GM19328 (cell line): ENCODE measurements around the gene MED8.
"Not testable (repeated sequence)": the region's sequence is repeated elsewhere in the genome, so short reads cannot be mapped to it uniquely, and the experiment has no call there.

Experiments used
- ATAC-seq: cut with Tn5 transposase; IDR thresholded peaks from one replicate; pipeline ENCODE4 v1.9.1; 2021; ENCODE audit warnings: mild to moderate bottlenecking, moderate library complexity; ENCODE audit not compliant: unreplicated experiment

Gene MED8

DNA sequence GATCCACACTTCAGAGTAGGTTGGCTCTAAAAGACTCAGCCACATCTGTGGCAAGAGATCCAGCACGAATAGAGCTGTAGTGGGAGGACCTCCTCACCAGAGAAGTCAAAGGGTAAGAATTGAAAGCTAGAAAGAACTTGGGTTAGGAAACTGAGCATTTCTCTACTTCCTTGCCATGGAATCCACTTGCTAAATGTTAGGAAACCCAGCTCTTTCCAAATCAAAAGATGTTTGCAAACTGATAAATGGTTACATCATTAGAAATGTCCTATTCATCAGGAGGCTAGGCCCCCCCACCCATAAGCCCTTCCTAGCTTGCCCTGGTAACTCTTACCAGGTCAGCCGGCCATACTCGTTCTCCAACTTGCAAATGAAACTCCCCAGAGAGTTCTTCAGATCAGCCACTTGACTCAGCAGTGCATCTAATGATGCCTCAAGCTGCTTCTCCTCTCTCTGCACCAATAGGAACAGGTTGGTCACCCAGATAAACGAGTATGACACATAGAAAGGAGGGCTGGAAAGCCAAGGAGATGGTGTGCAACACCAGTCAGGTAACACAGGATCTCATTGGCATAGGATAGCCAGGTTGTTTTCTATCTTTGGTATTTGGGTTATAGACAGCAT lies 1.5 kb downstream of the MED8 start:
- ATAC-seq, result no peak

DNA sequence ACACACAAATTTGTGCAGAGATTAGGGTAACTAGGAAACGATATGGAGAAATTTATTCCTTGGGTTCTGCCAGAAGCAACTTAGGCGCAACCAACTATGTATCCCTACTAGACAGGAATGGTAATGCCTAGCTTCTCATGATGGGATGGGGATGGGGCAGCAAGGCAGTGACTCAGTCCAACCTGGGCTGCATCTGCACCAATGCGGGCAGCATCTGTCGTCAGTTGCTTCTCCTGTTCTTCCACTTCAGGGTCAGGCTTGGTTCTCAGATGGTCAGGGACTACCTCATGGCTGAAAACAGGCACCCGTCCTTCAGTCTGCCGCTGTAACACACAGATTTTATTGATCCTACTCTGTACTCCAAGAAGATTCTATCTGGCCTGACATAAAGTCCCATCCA lies 2.9 kb downstream of the MED8 start:
- no peak for ATAC-seq

GRCh38 chr1:43383449-43383848 lies 6.2 kb downstream of the MED8 start:
- ATAC-seq, result no peak

GRCh38 chr1:43382027-43382779 lies 7.4 kb downstream of the MED8 start:
- ATAC-seq, result no peak

DNA sequence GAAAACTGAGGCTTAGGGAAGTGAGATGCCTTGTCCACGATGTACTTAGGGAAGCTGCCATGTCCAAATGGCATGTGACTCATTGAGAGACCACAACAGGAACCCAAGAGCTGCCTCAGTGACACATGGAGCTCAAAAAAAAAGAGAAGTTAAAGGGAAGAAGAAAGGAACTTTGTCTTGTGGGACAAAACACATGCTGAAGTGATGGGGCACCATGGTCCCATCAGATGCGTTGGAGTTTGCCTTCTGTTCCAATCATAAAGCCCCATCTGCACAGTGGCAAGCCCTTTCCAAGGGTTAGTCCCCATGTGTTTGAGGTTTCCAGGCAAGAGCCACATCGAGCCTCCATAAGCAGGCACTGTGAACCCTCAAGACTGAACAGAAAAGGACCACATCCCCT lies 8.0 kb downstream of the MED8 start:
- ATAC-seq, result no peak

DNA sequence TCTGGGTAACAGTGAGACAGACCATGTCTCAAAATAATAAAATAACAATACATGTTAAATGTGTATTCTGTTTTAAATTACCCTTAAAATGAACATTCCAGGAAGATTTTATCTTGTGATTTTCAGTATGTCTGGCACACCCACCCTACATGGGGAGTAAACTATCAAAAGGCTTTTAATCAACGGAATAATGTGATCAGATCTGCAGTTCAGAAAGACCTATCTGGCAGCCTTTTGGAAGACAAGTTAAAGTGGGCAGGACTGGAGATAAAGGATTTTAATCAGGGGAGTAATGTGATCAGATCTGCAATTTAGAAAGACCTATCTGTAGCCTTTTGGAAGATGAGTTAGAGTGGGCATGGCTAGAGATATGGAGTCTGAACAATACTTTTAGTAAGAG lies 10.1 kb downstream of the MED8 start:
- ATAC-seq, result no peak

- no peak for ATAC-seq
These were observed 11.8 kb downstream of the MED8 start for GRCh38 chr1:43377831-43378230.

GRCh38 chr1:43376723-43377235 lies 12.8 kb downstream of the MED8 start:
- no peak for ATAC-seq

DNA sequence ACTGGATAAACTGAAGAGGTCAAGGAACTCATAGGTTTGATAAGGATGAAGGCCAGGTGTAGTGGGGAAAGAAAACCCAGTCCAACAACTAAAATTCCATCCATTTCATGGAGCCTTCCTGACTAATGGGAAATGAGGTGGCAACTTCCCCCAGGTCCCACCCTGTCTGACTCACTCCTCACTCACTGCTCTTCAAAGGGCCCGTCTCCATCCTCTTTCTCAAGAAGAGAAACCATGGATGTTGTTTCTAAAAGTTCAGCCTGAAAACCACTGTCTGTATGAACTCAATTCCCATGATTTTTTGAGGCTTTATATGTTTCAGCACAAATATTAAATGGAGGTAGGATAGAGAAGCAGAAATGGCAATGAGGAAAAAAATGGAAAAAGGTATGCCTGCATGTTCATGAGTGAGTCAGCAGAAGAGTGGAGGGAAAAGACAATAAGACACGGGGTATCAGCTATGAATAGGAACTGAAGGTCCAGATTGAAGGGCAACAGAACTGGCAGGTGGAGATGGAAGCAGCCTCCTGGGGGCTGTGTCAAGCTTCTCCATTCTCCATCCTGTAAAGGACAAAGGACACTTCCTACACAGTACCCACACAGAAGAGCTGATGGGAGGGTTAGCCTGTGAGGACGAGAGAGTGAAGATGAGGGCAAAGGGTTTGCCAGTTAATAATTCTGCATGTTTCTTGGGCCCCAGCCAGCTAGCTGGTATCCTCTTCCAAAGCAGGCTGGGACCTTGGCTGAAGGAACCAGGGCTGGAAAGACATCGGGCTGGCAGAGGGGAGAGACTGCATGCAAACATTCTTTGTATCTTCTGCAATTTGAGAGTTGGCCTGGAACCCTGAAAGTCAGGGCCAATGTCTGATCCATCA lies 16.3 kb downstream of the MED8 start:
- no peak for ATAC-seq

GRCh38 chr1:43372172-43372571 lies 17.4 kb downstream of the MED8 start:
- no peak for ATAC-seq

DNA sequence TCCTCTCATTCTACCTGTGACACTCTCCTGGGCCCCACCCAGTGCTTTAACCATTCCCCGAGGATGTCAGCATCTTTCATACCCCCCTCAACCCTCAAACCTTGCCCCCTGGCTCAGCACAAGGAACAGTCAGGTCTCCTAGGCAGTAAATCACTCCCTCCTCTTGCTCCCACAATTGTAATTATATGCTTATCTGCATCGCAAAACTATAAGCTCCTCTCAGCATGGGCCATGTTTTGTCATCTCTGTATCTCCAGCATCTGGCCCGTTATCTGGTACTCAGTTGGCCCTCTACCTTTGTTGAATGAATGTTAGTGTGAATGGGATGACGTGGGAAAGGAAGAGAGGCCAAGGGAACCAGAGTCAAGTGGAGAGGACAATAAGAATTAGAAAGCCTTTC lies 19.0 kb downstream of the MED8 start:
- ATAC-seq, result no peak

DNA sequence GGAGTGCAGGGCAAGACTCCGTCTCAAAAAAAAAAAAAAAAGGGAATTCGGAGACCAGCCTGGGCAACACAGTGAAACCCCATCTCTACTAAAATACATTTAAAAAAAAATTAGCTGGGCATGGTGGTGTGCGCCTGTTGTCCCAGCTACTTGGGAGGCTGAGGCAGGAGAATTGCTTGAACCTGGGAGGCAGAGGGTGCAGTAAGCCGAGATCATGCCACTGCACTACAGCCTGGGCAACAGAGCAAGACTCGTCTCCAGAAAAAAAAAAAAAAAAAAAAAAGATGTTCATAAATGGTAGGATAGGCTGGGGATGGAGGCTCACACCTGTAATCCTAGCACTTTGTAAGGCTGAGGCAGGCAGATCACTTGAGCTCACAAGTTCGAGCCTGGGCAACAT lies 19.8 kb downstream of the MED8 start:
- ATAC-seq, result not testable (repeated sequence)

- ATAC-seq, result no peak
These were observed 21.0 kb downstream of the MED8 start for GRCh38 chr1:43368646-43369020.

DNA sequence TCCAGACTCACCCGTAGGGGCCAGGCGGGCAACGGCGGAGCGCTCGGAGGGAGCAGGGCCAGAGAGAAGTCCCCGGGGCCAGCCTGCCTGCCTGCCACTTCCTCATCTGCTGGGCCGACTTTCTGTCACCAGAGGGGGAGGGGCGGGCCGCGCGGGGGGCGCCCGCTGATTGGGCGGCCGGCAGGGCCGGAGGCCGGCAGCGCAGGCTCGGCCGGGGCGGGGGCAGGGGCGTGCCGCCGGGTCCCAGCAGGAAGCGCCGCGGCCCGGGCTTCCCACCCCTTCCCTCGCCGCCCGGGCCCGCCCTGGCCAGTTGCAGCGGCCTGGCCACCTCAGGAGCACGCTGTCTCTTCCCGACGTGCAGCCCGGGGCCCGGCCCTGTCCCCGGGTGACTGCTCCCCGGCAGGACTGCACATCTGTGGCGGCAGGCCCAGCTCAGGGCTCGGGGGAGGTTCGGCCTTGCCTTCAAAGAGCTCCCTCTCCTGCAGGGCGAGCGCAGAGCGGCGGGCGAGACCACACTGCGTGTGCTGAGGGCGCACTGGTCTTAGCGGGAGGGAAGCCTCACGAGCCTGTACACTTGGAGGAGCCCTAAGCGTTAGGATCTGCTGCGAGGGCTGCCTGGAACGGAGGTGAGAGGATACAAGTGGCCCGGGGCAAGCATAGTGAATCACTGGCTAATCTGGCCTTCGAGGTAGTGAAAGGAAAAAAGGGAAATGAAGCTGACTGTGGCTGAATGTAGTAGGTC lies 21.5 kb downstream of the MED8 start, which contains the start of gene ELOVL1:
ELOVL1 (minus strand) TSS at position 108 of the 742 bp plus-strand sequence. CDS start 2,402 bp downstream, outside the sequence.
- ATAC-seq, result peak; percentile 78

GRCh38 chr1:43367026-43367903 lies 22.3 kb downstream of the MED8 start:
- peak; percentile 47 for ATAC-seq

- no peak for ATAC-seq
These were observed 23.0 kb downstream of the MED8 start for GRCh38 chr1:43366601-43367025.

- no peak for ATAC-seq
These were observed 23.4 kb downstream of the MED8 start for GRCh38 chr1:43366179-43366578.

GRCh38 chr1:43365678-43366077 lies 23.9 kb downstream of the MED8 start:
- ATAC-seq, result no peak

- no peak for ATAC-seq
These were observed 25.6 kb downstream of the MED8 start for GRCh38 chr1:43363935-43364525.
